Hepatocyte (in vitro differentiated cells): ENCODE measurements around the gene OLA1.

ENCODE experiments used
- CTCF ChIP-seq: fragments of 200-600 bp; sonication (generic); IDR thresholded peaks from 2 replicates; pipeline ENCODE4 v1.5.1; 2016; ENCODE audit warnings: antibody characterized with exemption, mild to moderate bottlenecking; ENCODE audit not compliant: poor library complexity
- EZH2 ChIP-seq: fragments of 200-600 bp; sonication (generic); IDR thresholded peaks from 2 replicates; pipeline ENCODE4 v1.6.1; 2016; ENCODE audit warnings: antibody characterized with exemption, mild to moderate bottlenecking, borderline replicate concordance
- EZH2phosphoT487 ChIP-seq: fragments of 200-600 bp; sonication (generic); IDR thresholded peaks from one replicate; pipeline ENCODE4 v1.6.1; 2018; ENCODE audit warnings: antibody characterized with exemption, mild to moderate bottlenecking, low read depth, moderate library complexity; ENCODE audit not compliant: unreplicated experiment, severe bottlenecking

GRCh38 chr2:174085781-174086180 lies 162.6 kb downstream of the OLA1 start:
- TF ChIP-seq CTCF (no peak), EZH2phosphoT487 (no peak), EZH2 (no peak)
